ENCODE measurements around the gene PGS1.
"Not testable (repeated sequence)": the region's sequence is repeated elsewhere in the genome, so short reads cannot be mapped to it uniquely, and the experiment has no call there.

The PGS1 gene

GRCh38 chr17:78438694-78439325 is 60.4 kb downstream of the PGS1 start:
- no peak for DNase-seq (ENCODE audit: low read depth in 2 of 2, low spot score in 1 of 2)

DNA sequence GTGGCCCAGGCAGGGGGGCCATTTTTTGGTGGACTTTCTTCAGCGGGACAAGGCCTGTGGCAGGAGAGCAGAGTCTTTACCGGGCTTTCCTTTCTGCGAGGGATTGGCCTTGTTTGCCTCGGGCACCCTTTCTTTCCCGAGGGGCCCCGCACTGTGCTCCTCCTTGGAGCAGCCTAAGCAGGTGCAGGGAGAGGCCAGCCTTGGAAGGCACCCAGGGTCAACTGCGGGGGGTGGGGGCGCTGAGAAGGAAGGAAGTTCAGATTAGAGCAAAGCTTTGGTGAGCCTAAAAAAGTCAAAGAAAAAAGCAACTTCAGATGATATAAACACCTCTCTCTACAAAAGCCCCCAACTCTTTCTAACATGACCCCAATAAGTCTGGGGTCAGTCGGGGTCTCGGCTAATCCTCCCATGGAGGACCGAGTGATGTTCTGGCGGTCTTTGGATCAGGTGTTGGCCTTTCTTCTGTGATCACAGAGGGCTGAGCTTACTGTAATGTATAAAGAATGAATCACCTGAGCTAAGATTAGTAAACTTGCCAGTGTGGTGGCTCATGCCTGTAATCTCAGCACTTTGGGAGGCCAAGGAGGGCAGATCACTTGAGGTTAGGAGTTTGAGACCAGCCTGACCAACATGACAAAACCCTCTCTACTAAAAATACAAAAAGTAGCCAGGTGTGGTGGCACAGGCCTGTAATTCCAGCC is 63.0 kb downstream of the PGS1 start:
- no peak for DNase-seq (ENCODE audit: low read depth in 2 of 2, low spot score in 1 of 2)

DNA sequence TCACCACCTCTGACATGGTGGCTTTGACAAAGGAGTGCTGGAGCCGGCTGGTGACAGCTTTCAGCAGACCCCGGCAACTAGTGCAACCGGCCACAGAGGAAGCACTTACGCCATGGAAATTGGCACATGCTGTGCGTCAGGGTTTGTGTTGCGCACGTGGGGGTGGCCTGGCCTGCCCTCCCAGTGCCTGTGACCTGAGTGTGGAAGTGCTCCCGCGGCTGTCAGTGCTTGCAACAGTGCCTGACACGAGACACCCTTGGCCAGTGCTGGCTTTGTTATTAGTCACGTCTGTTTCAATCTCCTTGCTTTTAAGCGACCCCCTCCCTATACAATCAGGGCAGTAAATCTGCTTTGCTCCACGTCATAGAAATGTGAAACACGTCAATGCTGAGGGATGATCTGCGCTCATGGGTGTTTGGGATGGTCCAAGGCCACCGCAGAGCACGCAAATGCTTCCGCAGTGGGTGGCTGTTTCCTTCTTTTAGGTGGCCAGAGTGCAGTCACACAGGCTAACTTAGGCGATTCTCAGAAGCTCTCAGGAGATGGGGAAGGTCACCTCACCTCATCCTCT is 64.3 kb downstream of the PGS1 start:
- DNase-seq (ENCODE audit: low read depth in 2 of 2, low spot score in 1 of 2), result peak in 1 of 2 donors; percentile 9

DNA sequence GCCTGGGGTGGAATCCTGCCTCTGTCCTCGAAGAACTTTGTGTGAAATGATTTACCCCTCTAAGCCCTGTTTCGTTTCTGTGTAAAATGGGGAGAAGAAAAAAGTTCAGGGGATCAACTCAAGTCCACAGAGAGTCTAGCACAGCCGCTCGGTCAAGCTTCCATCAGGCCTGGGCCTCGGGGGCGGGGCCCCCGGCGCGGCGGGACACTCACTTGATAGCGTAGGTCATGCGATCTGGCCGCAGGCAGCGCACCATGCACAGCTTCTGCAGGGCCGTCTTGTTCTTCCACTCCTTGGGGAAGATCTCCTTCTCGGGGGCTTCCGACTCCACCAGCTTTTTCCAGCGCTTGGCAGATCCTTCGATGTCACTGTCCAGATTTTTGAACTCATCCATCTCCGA is 65.9 kb downstream of the PGS1 start:
- no peak for DNase-seq (ENCODE audit: low read depth in 2 of 2, low spot score in 1 of 2)

GRCh38 chr17:78446833-78447232 is 68.4 kb downstream of the PGS1 start:
- no peak for DNase-seq (ENCODE audit: low read depth in 2 of 2, low spot score in 1 of 2)

GRCh38 chr17:78448356-78448993 is 70.0 kb downstream of the PGS1 start:
- DNase-seq (ENCODE audit: low read depth in 2 of 2, low spot score in 1 of 2), result no peak

- DNase-seq (ENCODE audit: low read depth in 2 of 2, low spot score in 1 of 2), result no peak
Measured at GRCh38 chr17:78449983-78450595, 71.6 kb downstream of the PGS1 start.

DNA sequence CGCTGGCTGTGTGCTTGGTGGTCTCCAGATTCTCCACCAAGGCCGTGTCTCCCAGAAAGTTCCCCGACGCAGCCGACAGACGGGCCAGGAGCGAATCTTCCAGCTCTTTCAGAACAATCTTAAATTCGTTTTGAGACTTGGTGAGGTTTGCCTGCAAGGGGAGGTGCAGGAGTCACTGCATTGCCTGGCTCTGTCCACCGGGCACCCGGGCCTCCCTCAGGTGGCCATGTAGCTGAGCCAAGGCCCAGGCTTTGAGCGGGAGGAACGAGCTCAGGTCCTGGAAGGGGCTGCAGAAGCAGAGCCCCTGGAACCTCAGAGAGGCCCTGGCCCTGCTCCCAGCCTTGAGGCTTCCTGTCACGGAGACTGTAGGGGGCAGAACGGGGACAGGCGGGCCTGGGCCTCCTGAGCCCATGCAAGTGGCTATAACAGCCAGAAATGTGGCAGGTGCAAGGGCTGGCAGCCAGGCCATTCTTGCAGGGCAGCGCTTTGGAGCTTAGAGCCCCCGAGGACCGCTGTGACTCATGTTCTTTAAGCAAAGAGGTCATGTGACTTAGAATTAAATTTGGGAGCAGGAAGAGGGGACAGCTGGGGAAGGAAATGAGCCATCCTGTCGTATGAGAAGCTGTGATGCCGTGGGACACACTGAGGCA is 72.4 kb downstream of the PGS1 start:
- no peak for DNase-seq (ENCODE audit: low read depth in 2 of 2, low spot score in 1 of 2)

GRCh38 chr17:78451753-78452152 is 73.3 kb downstream of the PGS1 start:
- DNase-seq (ENCODE audit: low read depth in 2 of 2, low spot score in 1 of 2), result no peak

DNA sequence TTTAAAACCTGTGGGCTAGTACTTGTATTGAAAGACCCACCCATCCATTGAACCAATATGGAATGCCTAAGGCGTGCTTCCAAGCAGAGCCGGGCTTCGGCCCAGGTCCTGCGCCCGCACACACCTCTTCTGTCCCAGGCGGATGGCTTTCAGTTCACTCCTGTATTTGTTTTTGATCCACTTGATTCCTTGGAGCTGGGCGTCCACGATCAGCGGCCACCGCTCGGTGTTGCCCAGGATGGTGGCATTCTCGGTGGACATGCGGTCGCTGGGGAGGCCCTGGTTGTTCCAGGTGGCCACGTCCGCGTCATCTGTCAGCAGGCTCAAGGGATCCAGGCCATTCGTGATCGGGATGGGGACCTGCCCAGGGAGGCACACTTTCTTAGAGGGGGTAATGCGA is 75.9 kb downstream of the PGS1 start:
- no peak for DNase-seq (ENCODE audit: low read depth in 2 of 2, low spot score in 1 of 2)

DNA sequence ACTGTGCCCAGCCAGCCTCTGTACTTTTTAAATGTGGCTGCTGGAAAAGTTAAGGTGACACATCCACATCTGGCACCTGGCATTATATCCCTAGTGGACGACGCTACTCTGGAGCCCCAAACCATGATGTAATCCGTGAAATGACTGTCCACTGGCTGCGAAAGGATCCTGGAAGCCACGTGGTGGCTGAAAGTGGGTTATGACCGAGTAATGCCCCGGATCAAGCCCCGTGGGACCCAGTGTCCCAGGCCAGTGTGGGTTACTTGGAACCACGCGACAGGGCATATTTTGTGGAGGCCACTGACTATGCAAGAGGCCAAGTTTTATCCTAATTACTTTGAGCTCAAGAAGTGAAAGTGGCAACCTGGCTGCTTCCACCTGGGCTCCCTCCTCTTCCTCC is 79.6 kb downstream of the PGS1 start:
- no peak for DNase-seq (ENCODE audit: low read depth in 2 of 2, low spot score in 1 of 2)

DNA sequence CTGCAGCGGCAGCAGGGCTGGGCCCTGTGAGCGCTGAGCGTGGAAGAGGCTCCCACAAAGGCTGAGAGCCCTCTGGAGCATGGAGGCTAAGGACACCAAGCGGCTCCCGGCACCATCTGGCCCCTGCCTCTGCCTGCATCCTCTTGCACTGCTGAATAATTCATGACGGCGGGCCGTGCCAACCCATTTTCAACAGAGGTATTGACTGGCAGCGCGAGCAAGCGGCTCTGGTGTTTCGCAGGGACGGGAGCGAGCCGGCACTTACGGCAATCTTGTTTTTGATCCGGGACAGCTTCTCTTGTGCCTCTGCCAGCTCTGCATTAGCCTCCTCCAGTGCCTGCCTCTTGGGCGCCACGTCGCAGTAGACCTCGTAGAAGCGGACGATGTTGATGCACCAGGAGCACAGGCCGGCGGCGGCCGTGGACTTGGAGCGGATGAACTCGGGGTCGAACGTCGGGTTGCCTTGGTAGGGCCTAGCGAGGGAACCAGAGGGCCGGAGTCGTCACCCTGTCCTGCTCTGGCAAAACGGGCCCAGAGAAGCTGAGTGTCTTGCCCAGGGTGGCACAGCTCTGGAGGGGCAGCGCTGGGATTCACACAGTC is 80.4 kb downstream of the PGS1 start:
- DNase-seq (ENCODE audit: low read depth in 2 of 2, low spot score in 1 of 2), result no peak

GRCh38 chr17:78459696-78460095 is 81.2 kb downstream of the PGS1 start:
- DNase-seq (ENCODE audit: low read depth in 2 of 2, low spot score in 1 of 2), result no peak

DNA sequence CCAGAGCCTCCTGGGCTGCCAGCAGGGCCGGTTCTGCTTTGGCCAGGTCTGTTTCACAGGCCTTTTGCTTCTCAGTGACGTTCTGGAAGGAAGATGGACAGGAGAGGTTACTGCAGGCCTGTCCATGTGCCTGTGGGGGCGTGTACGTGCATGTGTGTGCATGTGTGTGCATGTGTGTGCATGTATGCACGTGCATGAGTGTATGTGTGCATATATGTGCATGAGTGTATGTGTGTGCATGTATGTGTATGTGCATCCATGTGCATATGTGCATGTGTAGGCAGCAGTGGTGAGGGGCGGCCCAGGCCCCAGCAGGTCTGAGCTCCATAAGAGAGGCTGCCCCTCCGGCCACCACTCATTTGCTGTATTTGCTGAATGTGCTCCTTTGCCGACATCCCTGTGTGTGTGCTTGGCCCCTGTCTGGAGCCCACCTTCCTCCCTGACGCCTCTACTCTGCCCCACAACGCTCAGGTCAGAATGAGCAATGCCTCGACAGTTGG is 81.8 kb downstream of the PGS1 start:
- DNase-seq (ENCODE audit: low read depth in 2 of 2, low spot score in 1 of 2), result no peak

GRCh38 chr17:78460951-78461798 is 82.7 kb downstream of the PGS1 start:
- DNase-seq (ENCODE audit: low read depth in 2 of 2, low spot score in 1 of 2), result no peak

- no peak for DNase-seq (ENCODE audit: low read depth in 2 of 2, low spot score in 1 of 2)
Measured at GRCh38 chr17:78461799-78462053, 83.3 kb downstream of the PGS1 start.

GRCh38 chr17:78462148-78462547 is 83.7 kb downstream of the PGS1 start:
- no peak for DNase-seq (ENCODE audit: low read depth in 2 of 2, low spot score in 1 of 2)

GRCh38 chr17:78466109-78466785 is 87.8 kb downstream of the PGS1 start:
- not testable (repeated sequence) for DNase-seq (ENCODE audit: low read depth in 2 of 2, low spot score in 1 of 2)
